ENCODE measurements around the gene FGF11.

DNA sequence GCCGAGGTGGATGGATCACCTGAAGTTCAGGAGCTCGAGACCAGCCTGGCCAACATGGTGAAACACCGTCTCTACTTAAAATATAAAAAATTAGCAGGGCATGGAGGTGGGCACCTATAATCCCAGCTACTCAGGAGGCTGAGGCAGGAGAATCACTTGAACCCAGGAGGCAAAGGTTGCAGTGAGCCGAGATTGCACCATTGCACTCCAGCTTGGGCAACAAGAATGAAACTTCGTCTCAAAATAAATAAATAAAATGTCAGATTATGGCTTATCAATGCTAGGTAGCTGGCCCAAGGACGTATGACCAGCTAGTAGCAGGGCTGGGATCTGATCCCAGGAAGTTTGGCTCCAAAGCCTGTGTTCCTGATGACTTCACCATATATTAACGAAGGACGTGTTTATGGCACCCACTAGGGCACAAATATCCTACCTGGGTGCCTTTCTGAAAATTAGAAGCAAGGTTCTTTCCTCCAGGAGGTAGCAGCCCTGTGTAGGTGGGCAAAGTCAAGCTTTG is 31.2 kb downstream of the FGF11 start:
- TF ChIP-seq, protein P1, sequence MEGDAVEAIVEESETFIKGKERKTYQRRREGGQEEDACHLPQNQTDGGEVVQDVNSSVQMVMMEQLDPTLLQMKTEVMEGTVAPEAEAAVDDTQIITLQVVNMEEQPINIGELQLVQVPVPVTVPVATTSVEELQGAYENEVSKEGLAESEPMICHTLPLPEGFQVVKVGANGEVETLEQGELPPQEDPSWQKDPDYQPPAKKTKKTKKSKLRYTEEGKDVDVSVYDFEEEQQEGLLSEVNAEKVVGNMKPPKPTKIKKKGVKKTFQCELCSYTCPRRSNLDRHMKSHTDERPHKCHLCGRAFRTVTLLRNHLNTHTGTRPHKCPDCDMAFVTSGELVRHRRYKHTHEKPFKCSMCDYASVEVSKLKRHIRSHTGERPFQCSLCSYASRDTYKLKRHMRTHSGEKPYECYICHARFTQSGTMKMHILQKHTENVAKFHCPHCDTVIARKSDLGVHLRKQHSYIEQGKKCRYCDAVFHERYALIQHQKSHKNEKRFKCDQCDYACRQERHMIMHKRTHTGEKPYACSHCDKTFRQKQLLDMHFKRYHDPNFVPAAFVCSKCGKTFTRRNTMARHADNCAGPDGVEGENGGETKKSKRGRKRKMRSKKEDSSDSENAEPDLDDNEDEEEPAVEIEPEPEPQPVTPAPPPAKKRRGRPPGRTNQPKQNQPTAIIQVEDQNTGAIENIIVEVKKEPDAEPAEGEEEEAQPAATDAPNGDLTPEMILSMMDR (IDR thresholded peaks at IDR 0.05): peak in 2 of 7 experiments; percentile 16 to 38
- peak in 2 of 3 donors; percentile 18 to 37 for TF ChIP-seq POLR2A (IDR thresholded peaks at IDR 0.05)

Measured in body of pancreas (tissue), 4 donors.